GM15510 (cell line): ENCODE measurements around the gene DBH.

Source experiments
- POLR2A ChIP-seq: IDR thresholded peaks from 3 replicates; pipeline ENCODE4 v1.6.1; 2011; ENCODE audit warnings: borderline replicate concordance; ENCODE audit not compliant: insufficient read length; ENCODE audit errors: extremely low read depth

Gene DBH

DNA sequence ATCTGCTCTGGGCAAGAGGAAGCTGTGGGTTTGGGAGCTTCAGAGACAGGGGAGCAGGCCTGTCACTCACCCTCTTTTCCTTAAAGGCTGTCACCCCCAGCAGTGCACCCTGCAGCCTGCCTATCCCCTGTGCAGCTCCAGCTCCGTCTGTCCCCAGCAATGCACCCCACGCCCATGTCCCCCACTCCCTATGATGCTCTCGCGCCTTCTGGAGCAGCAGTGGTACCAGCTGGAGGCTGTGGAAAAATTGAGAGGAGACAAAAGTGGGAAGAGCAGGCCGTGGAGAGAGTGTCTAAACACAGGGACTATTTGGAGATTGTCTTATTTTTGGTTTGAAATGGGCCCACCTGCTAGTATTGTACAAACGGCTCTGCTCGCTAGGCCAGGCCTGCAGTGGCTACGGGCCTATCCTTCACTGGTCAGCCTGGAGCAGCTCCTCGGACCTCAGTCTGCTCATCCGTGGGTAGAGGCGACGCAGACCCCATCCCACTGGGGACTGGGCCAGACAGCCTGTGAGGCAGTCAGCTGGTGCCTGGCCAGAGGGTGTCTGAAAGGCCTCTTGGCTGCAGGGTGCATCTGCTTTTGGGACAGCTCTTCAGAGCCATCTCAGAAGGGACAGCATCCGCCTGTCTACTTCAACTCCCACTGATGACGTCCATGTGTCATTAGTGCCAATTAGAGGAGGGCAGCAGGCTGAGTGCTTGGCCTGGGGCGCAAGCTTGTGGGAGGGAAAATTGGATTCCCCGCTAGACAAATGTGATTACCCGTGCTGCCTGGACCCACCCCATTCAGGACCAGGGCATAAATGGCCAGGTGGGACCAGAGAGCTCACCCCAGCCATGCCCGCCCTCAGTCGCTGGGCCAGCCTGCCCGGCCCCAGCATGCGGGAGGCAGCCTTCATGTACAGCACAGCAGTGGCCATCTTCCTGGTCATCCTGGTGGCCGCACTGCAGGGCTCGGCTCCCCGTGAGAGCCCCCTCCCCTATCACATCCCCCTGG lies at the start of gene DBH:
Gene DBH, plus strand, starts transcription at position 831 of the 999 bp plus-strand sequence. Its CDS starts 9 bp downstream, at position 840.
- TF ChIP-seq POLR2A: no peak

DNA sequence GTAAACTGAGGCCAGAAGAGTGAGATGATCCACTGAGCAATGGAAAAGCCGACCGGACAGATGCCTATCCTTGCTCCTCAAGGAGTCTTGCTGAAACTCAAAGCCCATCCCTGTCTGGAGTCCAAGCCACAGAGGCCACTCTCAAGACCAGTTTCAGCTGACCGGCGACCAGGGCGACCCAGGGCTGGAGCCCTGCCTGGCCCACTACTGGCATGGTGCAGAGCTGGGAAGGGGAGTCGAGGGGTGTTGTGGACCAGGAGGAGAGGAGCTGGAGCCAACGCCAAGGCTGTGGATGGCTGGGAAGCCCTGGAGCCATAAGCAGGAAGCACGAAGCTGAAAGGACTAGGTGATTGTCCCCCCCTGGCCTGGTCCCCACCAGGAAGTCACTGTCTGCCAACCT lies 49.1 kb upstream of the DBH start:
- no peak for TF ChIP-seq POLR2A

DNA sequence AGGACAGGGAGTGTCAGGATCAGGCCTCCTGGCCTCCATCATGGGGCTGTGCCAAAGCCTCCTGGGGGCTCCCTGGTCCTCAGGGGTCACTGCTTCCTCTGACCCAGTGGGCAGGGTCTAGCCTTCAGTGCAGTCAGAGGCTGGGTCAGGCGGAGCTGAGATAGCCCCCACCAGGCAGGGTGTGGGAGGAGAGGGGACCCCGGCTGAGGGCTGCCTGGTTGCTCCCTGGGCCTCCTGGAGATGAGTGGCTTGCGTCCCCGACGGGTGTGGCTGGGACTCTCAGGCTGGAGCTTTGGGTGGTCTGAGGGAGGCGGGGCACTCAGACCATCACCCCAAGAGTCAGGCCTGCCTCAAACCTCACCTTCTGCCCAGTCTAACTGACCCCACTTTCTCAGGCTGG lies 48.7 kb upstream of the DBH start:
- no peak for TF ChIP-seq POLR2A

DNA sequence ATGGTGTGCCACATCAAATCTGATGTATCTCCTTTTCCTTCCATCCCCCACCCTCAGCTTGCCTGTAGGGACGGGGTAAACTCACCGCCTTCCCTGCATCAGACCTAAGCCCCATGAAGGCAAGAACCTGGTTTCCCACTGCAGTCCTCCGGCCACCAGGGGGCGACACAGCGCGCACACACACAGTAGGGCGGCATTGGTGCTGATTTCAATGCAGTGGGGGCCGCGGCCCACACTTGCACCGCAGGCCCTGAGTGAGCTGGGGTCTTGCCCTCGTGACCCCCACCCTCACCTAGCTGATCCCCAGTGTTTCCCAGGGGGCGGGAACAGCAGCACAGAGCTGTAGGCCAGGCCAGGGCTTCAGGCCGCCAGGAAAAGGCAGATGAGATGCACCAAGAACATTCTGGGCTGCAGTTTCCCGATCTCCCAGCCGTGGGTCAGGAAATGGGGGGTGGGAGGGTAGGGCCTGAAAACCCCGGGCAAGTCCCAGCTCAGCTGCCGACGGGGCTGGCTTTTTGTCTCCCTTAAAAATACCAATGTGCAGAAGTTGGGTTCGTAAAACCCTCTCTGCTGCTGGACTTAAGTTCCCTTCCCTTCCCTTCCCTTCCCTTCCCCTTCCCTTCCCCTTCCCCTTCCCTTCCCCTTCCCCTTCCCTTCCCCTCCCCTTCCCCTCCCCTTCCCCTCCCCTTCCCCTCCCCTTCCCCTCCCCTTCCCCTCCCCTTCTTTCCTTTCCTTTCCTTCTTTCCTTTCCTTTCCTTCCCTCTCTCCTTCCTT lies 46.5 kb upstream of the DBH start:
- no peak for TF ChIP-seq POLR2A

DNA sequence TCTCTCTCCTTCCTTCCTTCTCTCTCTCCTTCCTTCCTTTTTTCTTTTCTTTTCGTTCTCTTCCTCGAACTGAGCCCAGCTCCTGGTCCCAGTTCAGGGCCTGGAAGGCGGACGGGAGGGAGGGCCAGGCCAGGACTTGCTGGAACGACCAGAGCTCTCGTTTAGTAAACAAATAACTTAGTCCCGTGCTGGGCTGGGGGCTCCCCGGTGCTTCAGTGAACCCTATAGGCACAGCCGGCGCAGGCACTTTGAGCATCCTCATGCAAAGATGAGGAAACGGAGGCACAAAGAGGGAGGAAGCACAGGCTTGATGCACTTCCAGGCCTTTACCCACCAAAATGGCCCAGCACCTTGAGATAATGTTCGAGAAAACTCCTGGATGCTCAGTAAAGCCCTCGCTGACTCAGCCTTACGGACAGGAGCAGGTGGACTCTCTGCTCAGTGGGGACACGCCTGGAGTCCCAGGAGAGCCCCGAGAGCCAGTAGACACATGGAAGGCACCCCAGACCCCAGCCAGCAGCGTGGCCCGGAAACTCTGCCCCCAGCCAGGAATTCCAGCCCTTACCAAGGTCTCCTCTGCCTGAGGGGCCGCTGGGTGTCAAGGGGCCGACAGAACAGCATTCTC lies 45.8 kb upstream of the DBH start:
- TF ChIP-seq POLR2A: no peak

DNA sequence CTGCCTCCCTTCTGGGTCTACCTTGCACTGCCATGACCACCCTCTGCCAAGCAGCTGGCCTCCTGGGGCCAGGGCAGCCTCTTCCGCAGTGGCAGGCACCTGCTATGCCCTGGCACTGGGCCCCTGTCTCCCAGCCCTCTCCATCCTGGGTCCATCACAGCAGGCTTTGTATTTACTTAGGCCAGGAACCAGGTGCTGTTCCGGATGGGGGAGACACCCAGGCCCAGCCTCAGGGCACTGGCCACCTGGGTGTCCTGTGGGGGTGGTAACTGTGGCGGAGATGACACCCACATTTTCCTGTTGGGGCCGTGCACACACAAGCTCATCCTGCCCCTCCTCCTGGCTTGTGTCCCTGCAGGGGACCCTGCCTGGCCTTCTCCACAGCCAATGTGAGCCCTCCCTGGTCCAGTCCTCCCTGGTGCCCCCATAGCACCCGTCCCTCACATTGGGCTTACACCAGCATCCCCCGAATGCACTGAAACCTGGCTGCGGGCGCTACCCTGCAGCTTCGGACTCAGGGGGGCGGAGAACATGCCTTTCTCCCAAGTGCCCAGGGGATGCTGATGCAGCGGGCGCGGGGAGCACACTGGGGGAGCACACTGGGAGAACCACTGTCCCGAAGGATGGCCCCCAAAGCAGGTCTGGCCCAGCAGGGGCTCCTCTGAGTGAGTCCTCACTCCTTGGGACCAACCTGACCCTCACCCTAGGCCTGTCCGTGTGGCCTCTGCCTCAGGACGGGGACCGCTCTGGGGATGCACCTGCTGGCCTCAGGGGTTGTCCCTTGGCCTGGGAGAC lies 44.9 kb upstream of the DBH start:
- no peak for TF ChIP-seq POLR2A

DNA sequence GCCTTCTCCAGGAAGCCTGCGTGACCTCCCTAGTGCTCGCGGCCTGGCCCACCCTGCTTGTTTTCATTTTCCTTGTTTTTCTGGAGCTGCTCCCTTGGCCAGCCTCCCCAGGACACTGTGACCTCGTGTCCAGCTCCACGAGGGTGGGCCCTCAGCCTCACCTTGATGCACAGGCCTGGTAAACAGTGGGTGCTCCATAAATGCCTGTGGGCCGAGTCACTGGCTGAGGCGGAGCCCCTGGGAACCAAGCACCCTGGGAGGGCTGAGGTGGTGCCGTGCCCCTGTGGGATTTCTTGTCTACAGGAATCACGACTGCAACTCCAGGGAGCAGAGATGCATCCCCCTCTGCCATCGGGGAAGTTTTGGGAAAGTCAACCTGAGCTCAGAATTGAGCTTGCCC lies 44.2 kb upstream of the DBH start:
- no peak for TF ChIP-seq POLR2A

DNA sequence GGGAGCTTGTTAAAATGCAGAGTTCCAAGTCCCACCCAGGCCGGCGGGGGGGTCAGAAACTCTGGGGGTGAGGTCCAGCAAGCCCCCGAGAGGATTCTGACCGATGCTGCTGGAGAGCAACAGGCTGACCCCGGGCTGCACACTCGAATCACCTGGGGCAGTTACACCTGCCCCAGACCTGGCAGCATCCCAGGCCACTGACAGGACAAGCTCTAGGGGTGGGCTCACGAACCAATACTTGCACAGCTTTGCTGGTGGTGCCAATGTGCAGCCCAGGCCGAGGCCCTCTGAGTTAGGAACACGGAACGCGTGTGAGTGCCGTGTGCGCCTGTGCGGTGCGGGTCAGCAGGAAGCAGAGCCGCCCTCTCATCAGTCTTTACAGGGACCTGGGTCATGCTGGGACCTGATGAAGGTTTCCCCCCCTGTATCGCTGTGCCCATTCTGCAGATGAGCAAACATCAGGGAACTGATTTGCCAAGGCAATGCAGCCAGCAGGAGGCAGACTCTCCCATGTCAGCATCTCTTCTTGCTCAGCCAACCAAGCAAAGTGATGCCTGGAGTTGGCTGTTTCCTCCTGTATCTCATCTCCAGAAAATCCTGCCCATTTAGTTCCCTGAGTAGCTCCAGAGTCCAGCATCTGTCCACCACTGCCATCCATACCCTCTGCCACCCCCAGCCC lies 43.3 kb upstream of the DBH start:
- TF ChIP-seq POLR2A: no peak

DNA sequence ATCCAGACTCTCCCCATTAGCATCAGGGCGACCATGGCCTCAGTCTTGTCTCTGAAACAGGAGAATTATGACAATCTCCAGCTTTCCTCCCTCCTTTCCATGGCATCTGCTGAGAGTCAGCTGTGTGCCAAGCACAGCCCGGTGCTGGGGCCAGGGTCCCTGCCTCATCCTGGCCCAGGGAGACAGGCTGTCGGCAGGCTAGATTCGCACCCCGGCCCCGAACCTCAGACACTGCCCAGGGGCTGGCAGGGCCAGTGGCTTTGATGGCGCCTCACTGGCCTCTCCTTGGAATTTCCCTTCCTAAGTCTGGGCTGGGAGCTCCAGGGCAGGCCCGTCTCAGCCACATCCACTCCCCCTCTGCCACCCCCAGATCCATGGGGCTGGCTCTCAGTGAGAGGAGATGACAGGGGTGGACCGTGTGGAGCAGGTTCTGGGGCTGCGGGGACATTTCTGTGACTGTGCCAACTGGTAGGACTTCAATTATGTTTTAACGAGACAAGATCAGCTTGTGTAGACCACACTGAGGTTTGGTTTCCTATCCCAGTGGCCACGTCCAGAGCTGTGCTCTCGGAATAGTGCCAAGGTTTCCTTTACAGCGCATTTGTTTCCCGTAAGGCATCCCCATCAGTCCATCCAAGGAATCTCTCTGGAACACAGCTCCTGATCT lies 42.4 kb upstream of the DBH start:
- TF ChIP-seq POLR2A: no peak

DNA sequence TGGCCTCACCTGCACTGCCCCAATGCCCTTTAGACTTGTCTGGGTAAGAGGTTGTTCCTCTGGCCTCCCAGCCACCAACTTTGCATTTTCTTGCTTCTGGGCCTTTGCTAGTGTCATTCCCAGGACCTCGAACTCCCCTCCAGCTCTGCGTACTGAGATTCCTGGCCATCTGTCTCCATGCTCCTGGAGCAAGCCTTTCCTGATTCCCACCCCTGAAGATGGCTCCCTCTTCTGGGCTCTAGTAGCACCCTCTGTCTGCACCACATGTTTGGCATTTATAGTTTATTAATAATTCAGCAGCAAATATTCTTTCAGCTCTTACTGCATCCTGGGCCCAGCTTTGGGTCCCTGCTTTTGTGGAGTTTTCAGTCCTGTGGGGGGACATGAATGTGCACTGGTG lies 41.9 kb upstream of the DBH start:
- no peak for TF ChIP-seq POLR2A

DNA sequence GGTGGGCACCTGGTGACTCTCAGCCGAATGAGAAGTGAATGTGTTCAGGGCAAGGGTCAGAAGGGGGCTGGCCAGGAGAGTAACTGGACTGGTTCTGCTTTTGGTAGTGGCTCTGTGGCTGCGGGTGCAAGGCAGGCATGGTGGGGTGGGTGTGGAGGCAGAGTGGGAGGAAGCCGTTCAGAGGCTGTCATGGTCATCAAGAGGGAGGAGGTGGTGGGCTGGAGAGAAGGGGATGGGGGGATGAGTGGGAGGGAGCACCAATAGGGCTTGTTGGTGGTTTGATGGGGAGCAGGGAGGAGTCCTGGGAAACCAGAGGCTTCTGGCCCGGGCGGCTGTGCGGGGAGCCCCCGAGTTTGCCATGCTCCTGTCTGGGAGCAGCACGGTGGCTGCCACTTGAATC lies 40.3 kb upstream of the DBH start:
- no peak for TF ChIP-seq POLR2A

DNA sequence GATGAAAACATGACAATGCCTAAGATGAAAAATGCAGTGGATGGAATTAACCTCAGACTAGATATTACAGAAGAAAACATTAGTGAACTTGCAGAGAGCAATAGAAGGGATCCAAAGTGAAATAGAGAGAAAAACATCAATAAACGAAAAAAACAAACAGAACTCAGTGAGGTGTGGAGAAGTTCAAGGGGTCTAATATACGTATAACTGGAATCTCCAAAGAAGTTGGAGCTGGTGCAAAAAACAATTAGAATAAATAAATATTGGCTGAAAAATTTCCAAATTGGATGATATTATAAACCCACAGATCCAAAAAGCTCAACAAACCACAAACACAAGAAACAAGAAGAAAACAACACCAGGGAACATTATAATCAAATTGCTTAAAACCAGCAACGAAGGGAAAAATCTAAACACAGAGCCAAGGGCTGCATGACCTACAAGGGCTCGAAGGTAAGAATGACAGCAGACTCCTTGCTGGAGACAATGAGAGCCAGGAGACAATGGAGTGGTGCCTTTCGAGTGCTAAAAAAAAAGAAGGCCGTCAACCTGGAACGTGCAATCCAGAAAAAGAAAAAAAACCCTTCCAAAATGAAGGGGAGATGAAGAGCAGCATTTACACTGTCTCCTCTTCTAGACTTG lies 38.7 kb upstream of the DBH start:
- no peak for TF ChIP-seq POLR2A

DNA sequence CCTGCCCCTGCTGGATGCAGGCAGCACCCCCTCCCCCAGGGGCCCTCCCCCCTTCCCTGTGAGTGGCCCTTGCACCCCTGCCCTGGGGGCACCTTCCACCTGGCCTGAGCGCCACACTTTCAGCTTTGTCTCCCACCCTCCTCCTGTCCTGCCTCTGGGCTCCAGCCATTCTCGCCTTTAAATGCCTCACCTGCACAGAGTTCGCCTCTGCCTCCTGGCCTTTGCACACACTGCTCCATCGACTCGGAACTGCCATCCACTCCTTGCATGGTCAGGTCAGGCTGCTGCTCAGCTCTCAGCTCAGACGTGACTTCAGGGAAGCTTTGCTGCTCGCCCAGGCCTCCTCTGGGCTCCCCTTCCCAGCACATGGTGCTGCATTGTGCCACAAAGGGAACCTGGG lies 37.2 kb upstream of the DBH start:
- no peak for TF ChIP-seq POLR2A
